Kidney epithelial cell (primary cell): Measurements from ENCODE around the gene CYB561. TPM values are rescaled to one million over a fixed set of nuclear protein-coding genes. Genes with fewer than 3 reads are reported as not detected.

ENCODE experiments used
- DNase-seq: peaks from one replicate; pipeline ENCODE4 v3.0.0-alpha.2; 2010; ENCODE audit warnings: low read depth
- H3K27me3 ChIP-seq: 2 replicates; pipeline ENCODE4 v1.6.0; 2011; ENCODE audit warnings: low read length; ENCODE audit not compliant: control insufficient read depth, insufficient read depth
- H3K36me3 ChIP-seq: 2 replicates; pipeline ENCODE4 v1.5.1; 2011; ENCODE audit warnings: low read length; ENCODE audit not compliant: control insufficient read depth, insufficient read depth
- H3K4me3 ChIP-seq: 2 replicates; pipeline ENCODE4 v1.5.1; 2011; ENCODE audit warnings: low read depth, mild to moderate bottlenecking, control low read depth, low read length
- CTCF ChIP-seq: IDR thresholded peaks from 2 replicates; pipeline ENCODE4 v1.5.1; 2011; ENCODE audit warnings: mild to moderate bottlenecking, moderate library complexity, low read length, control low read depth, inconsistent platforms; ENCODE audit not compliant: insufficient read depth, poor library complexity, severe bottlenecking
- total RNA-seq: library from RNA; depleted of rRNA; stranded (reverse); fragments of >200 nt; gene quantifications from 2 replicates; pipeline ENCODE4 v1.2.3, GENCODE V29; 2015

The CYB561 gene, protein sequence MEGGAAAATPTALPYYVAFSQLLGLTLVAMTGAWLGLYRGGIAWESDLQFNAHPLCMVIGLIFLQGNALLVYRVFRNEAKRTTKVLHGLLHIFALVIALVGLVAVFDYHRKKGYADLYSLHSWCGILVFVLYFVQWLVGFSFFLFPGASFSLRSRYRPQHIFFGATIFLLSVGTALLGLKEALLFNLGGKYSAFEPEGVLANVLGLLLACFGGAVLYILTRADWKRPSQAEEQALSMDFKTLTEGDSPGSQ
- total RNA-seq = 19.3 and 26.4 TPM in 2 replicates

- TF ChIP-seq CTCF = peak; percentile 14
- no peaks in the 10 kb centered on the region for H3K36me3 ChIP-seq
- H3K4me3 ChIP-seq = peak within 1 kb of the TSS; percentile 54
- no peaks in the 10 kb centered on the region for H3K27me3 ChIP-seq
- no peak for DNase-seq
Observed at GRCh38 chr17:63445954-63446752, at the start of gene CYB561. CYB561 (minus strand) TSS chr17:63446306; CDS start chr17:63437547, 8,759 bp downstream.

- peaks cover 11% of the 10 kb centered on the region for H3K27me3 ChIP-seq
- no peak for DNase-seq
- no peak for TF ChIP-seq CTCF
- no peak overlapping the region for H3K4me3 ChIP-seq
- no peaks in the 10 kb centered on the region for H3K36me3 ChIP-seq
Observed at GRCh38 chr17:63495491-63495890, 49.4 kb upstream of the CYB561 start.

GRCh38 chr17:63494300-63494928 lies 48.3 kb upstream of the CYB561 start:
- no peak for DNase-seq
- H3K36me3 ChIP-seq = no peaks in the 10 kb centered on the region
- TF ChIP-seq CTCF = no peak
- peaks cover 15% of the 10 kb centered on the region for H3K27me3 ChIP-seq
- H3K4me3 ChIP-seq = no peak overlapping the region

- peaks cover 15% of the 10 kb centered on the region for H3K27me3 ChIP-seq
- H3K4me3 ChIP-seq = no peak overlapping the region
- no peaks in the 10 kb centered on the region for H3K36me3 ChIP-seq
- TF ChIP-seq CTCF = no peak
- DNase-seq = no peak
Observed at GRCh38 chr17:63493411-63493810, 47.3 kb upstream of the CYB561 start.

DNA sequence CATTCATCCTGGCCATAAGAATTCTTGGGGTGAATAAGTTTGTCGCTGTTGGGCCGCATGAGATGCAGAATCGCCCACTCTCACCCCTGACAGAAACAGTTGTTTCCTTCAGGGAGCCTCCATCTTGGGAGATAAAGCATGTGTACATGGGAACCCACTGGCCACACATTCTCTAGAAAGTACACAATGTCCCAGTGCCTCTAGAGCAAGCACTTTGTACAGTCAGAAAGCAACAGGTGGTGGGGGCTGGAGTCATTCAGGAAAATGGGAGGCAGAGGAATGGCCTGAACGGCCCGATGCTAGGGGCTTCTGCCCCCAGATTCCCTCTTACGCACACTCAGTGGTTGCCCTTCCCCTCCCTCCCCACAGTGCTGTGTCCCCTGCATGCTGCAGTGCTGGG lies 46.8 kb upstream of the CYB561 start:
- no peak overlapping the region for H3K4me3 ChIP-seq
- no peak for DNase-seq
- no peak for TF ChIP-seq CTCF
- H3K27me3 ChIP-seq = peaks cover 15% of the 10 kb centered on the region
- no peaks in the 10 kb centered on the region for H3K36me3 ChIP-seq
